ENCODE data around the gene NINL.

Gene NINL

DNA sequence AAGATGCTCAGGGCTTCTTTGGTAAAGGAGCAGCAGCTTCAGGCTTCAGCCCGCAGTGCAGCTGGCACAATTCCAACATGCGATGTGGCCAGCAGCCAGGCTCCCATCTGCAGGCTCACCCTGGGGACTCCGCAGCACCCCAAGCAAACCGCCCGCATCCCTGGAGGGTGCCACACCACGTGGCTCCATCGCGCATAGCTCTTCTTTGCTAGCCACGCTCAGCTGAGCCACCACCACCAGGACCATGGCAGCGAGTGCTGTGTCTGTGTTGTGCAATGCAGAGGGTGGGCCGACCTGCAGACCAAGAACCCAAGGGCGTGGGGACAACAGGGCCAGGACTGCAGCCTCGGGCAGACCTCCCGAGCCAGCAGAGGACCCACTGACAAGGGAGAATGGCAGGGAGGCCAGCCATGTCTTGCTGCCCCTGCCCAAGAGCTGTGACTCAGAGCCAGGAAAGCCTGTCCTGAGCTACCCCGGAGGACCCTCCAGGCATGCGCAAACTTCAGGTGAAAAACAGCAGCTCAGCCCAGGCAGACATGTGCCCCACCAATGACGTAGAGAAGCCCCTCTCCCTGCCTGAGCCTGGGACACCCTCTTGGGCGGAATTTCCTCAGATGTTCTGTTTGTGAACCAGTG is 90.0 kb downstream of the NINL start:
- no peak for DNase-seq (ENCODE audit: low read depth)
- in situ Hi-C loops (cut with HindIII; ENCODE audit: low sequenced_read_pairs), result no loop called here

DNA sequence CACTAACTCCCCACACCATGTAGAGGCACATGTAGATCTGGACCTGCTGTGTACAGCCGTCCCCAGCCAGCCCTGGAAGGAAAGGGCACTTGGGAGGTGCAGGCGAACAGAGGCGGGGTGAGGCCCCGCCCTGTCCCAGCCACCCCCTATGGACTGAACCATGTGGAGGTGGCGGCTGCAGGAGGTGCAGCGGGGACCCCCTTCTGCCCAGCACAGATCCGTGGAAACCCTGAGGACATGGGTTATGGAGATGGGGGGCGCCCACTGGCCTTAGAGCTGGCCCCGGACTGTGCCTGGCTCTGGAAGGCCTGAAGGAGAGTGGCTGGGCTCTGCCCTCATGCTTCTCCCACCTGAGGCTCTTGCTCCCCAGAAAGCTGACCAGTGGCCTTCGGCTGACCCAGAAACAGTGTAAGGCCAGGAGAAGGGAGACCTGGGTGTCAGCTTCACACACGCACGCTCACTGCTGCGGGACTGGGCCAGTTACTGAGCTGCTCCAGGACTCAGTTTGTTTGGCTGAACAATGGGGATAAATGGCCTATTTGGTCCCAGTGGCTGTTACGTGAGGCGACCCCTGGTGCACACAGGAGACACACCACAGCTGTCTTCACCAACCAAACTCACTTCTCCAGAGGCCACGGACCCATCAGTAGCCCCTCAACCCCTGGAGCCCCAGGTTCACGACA is 90.7 kb downstream of the NINL start:
- no peak overlapping the region for H3K4me3 ChIP-seq (ENCODE audit: low read depth, low read length)
- TF ChIP-seq, protein P1, sequence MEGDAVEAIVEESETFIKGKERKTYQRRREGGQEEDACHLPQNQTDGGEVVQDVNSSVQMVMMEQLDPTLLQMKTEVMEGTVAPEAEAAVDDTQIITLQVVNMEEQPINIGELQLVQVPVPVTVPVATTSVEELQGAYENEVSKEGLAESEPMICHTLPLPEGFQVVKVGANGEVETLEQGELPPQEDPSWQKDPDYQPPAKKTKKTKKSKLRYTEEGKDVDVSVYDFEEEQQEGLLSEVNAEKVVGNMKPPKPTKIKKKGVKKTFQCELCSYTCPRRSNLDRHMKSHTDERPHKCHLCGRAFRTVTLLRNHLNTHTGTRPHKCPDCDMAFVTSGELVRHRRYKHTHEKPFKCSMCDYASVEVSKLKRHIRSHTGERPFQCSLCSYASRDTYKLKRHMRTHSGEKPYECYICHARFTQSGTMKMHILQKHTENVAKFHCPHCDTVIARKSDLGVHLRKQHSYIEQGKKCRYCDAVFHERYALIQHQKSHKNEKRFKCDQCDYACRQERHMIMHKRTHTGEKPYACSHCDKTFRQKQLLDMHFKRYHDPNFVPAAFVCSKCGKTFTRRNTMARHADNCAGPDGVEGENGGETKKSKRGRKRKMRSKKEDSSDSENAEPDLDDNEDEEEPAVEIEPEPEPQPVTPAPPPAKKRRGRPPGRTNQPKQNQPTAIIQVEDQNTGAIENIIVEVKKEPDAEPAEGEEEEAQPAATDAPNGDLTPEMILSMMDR (IDR thresholded peaks at IDR 0.05; ENCODE audit: low read depth, low read length, missing control alignments), result no peak
- no peak for DNase-seq (ENCODE audit: low read depth)
- in situ Hi-C loops (cut with HindIII; ENCODE audit: low sequenced_read_pairs), result no loop called here

More for the DNA sequence above, 90.0 kb downstream of the NINL start:
- TF ChIP-seq, protein P1 (IDR thresholded peaks at IDR 0.05; ENCODE audit: low read depth, low read length, missing control alignments), result no peak
- H3K4me3 ChIP-seq (ENCODE audit: low read depth, low read length), result no peak overlapping the region

DNA sequence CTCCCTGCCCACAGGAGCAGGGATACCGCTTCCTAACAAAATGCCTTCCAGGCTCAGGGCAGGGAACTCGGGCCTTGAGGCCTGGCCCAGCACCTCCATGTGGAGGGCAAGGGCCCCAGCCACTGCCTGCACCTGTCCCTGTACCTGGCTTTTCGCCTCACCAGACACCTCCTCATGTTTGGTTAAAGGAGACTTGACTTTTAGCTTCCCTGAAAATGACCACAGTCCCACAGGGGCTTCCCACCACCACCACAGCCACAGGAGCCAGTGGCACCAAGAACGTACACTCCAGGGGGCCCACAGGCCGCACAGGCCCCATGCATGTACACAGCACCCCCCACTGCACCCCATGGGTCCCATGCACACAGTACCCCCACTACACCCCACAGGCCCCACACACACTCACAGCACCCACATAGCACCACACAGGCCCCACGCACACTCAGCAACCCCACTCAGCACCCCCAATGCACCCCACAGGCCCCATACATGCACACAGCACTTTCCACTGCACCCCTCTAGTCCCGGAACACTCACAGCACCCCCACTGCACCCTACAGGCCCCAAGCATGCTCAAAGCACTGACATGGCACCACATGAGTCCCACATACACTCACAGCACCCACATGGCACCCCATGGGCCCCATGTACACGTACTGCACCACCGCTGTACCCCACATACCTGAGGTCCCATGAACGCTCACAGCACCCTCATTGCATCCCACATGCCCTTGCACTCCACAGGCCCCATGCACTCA is 91.4 kb downstream of the NINL start:
- no peak overlapping the region for H3K4me3 ChIP-seq (ENCODE audit: low read depth, low read length)
- no peak for DNase-seq (ENCODE audit: low read depth)
- in situ Hi-C loops (cut with HindIII; ENCODE audit: low sequenced_read_pairs), result no loop called here
- TF ChIP-seq, protein P1 (IDR thresholded peaks at IDR 0.05; ENCODE audit: low read depth, low read length, missing control alignments), result no peak

- H3K4me3 ChIP-seq (ENCODE audit: low read depth, low read length), result no peak overlapping the region
- TF ChIP-seq, protein P1 (IDR thresholded peaks at IDR 0.05; ENCODE audit: low read depth, low read length, missing control alignments), result no peak
- in situ Hi-C loops (cut with HindIII; ENCODE audit: low sequenced_read_pairs), result no loop called here
- no peak for DNase-seq (ENCODE audit: low read depth)
These were observed 92.2 kb downstream of the NINL start for GRCh38 chr20:25493137-25493536.

DNA sequence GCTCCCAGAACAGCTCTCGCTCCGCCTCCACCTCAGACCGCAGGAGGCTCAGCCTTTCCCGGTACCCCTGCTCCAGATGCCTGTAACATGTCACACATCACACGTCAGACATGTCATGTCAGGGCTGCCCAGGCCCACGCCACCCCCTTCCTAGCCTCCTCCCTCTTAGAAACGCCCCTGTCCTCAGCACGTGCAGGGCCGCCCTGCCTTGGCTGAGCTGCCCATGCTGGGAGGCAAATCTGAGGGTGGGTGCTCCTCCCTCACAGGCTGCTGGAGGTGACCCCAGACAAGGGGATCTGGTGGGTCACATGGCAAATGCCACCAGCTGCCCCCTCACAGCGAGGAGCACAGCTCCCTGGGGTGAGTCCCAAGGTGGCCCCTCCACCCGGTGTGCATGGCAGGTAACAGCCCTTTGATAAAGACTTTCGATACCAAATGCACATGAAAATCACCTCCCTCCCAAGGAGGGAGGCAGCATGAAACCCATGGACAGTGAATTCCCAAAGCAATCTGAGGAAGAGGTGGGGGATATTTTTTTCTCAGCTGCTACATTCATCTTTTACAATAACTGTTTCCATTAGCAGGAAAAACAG is 93.8 kb downstream of the NINL start:
- no peak for DNase-seq (ENCODE audit: low read depth)
- TF ChIP-seq, protein P1 (IDR thresholded peaks at IDR 0.05; ENCODE audit: low read depth, low read length, missing control alignments), result no peak
- in situ Hi-C loops (cut with HindIII; ENCODE audit: low sequenced_read_pairs), result no loop called here
- no peak overlapping the region for H3K4me3 ChIP-seq (ENCODE audit: low read depth, low read length)

DNA sequence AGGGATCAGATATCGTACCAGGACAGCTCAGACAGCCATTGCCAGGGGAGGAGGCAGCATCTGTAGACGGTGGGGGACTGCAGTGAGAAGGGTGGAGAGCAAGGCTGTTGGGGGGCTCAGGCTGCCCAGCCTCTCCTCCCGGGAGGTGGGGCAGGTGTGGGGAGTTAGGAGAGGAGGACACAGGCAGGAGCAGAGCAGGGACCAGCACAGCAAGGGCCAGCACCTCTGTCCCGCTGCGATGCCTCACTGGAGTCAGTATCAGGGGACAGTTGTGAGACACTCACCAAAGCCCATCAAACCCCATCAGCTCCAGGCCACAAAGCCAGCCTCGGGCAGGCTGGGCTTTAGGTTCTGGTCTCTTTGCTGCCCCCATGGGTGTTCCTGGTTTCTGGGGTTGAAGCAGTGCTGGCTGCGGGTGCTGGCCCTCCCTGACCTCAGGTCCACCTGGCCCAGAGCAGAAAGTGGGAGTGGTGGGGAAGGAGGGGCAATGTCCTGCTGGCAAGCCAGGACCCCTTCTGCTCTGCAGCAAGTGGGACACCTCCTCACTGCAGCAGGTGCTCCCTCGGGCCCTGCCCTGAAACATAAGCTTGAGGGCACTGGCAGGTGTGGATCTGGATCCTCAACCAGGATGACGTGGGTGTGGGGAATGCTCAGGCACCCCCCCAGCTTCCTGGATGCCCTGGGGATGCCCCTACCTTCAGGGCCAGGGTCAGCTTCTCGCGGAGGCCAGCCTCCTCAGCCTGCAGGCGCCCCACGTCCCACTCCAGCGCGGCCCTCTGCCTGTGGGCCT is 94.5 kb downstream of the NINL start:
- in situ Hi-C loops (cut with HindIII; ENCODE audit: low sequenced_read_pairs), result no loop called here
- DNase-seq (ENCODE audit: low read depth), result no peak
- no peak overlapping the region for H3K4me3 ChIP-seq (ENCODE audit: low read depth, low read length)
- TF ChIP-seq, protein P1 (IDR thresholded peaks at IDR 0.05; ENCODE audit: low read depth, low read length, missing control alignments), result no peak
